GM08714 (cell line): ENCODE results near the gene IL1R1.

Experiments
- H3K4me3 ChIP-seq: fragments of 200-500 bp; sonication (Bioruptor generic); 2 replicates; pipeline ENCODE4 v1.5.1; 2014; ENCODE audit warnings: mild to moderate bottlenecking, low read length, inconsistent platforms
- ZNF274 ChIP-seq: IDR thresholded peaks from 2 replicates; pipeline ENCODE4 v1.6.1; 2012; ENCODE audit warnings: mild to moderate bottlenecking, low read depth, low read length

Gene IL1R1

GRCh38 chr2:102180687-102180999 is 38.1 kb downstream of the IL1R1 start:
- no peak for TF ChIP-seq ZNF274
- no peak overlapping the region for H3K4me3 ChIP-seq

GRCh38 chr2:102181376-102181775 is 38.8 kb downstream of the IL1R1 start:
- no peak for TF ChIP-seq ZNF274

GRCh38 chr2:102181919-102182635 is 39.5 kb downstream of the IL1R1 start:
- no peak for TF ChIP-seq ZNF274
- H3K4me3 ChIP-seq = no peak overlapping the region

More at GRCh38 chr2:102181376-102181775, 38.8 kb downstream of the IL1R1 start:
- no peak overlapping the region for H3K4me3 ChIP-seq

- TF ChIP-seq ZNF274 = no peak
- H3K4me3 ChIP-seq = no peak overlapping the region
Observed at GRCh38 chr2:102184018-102184417, 41.5 kb downstream of the IL1R1 start.

- no peak for TF ChIP-seq ZNF274
- H3K4me3 ChIP-seq = no peak overlapping the region
Observed at GRCh38 chr2:102184568-102184967, 42.0 kb downstream of the IL1R1 start.

- no peak for TF ChIP-seq ZNF274
- no peak overlapping the region for H3K4me3 ChIP-seq
Observed at GRCh38 chr2:102185347-102185746, 42.8 kb downstream of the IL1R1 start.

- H3K4me3 ChIP-seq = no peak within 1 kb of the TSS
- TF ChIP-seq ZNF274 = no peak
Observed at GRCh38 chr2:102186791-102187495, 44.4 kb downstream of the IL1R1 start, which contains the start of gene IL1RL2. Gene IL1RL2, plus strand, starts transcription at chr2:102187023. Its CDS starts 845 bp downstream, at chr2:102187868.

GRCh38 chr2:102187496-102188150 is 45.1 kb downstream of the IL1R1 start:
- no peak for TF ChIP-seq ZNF274

GRCh38 chr2:102190430-102191107 is 48.0 kb downstream of the IL1R1 start:
- no peak for TF ChIP-seq ZNF274
- H3K4me3 ChIP-seq = no peak overlapping the region

More at GRCh38 chr2:102187496-102188150, 45.1 kb downstream of the IL1R1 start:
- H3K4me3 ChIP-seq = no peak overlapping the region

- no peak for TF ChIP-seq ZNF274
- no peak overlapping the region for H3K4me3 ChIP-seq
Observed at GRCh38 chr2:102191501-102191900, 49.0 kb downstream of the IL1R1 start.

GRCh38 chr2:102193074-102193473 is 50.5 kb downstream of the IL1R1 start:
- no peak overlapping the region for H3K4me3 ChIP-seq
- no peak for TF ChIP-seq ZNF274

- no peak for TF ChIP-seq ZNF274
- H3K4me3 ChIP-seq = no peak overlapping the region
Observed at GRCh38 chr2:102194609-102195268, 52.2 kb downstream of the IL1R1 start.

- no peak overlapping the region for H3K4me3 ChIP-seq
- no peak for TF ChIP-seq ZNF274
Observed at GRCh38 chr2:102197389-102198137, 55.0 kb downstream of the IL1R1 start.

GRCh38 chr2:102200539-102200938 is 58.0 kb downstream of the IL1R1 start:
- H3K4me3 ChIP-seq = no peak overlapping the region
- TF ChIP-seq ZNF274 = no peak
